H1 (cell line): ENCODE results near the gene DCK.

Source experiments
- EZH2 ChIP-seq: fragments of 200-600 bp; sonication (generic); IDR thresholded peaks from 2 replicates; pipeline ENCODE4 v1.7.1; 2012; ENCODE audit warnings: low read depth, mild to moderate bottlenecking, moderate library complexity, low read length, inconsistent platforms; ENCODE audit not compliant: severe bottlenecking
- GABPA ChIP-seq: IDR thresholded peaks from 2 replicates; pipeline ENCODE4 v1.6.1; 2011; ENCODE audit warnings: mild to moderate bottlenecking, low read length, moderate library complexity, borderline replicate concordance; ENCODE audit not compliant: insufficient read depth
- JUN ChIP-seq: IDR thresholded peaks from 2 replicates; pipeline ENCODE4 v1.6.1; 2011; ENCODE audit warnings: low read depth, mild to moderate bottlenecking, improper control_type of control experiment, low read length
- KDM5A ChIP-seq: fragments of 200-600 bp; IDR thresholded peaks from 2 replicates; pipeline ENCODE4 v1.7.1; 2012; ENCODE audit warnings: mild to moderate bottlenecking, low read length, inconsistent platforms, mixed read lengths
- POLR2A ChIP-seq, 2 experiments: IDR thresholded peaks; 1 replicate in 1 of 2; 2 replicates in 1 of 2; pipeline ENCODE4 v1.6.1; 2011; ENCODE audit warnings: low read depth in 2 of 2, low read length in 2 of 2, mild to moderate bottlenecking in 2 of 2; ENCODE audit errors: control extremely low read depth in 1 of 2
- SIX5 ChIP-seq: IDR thresholded peaks from 2 replicates; pipeline ENCODE4 v1.6.1; 2011; ENCODE audit warnings: mild to moderate bottlenecking, low read depth, low read length
- TAF1 ChIP-seq: IDR thresholded peaks from 2 replicates; pipeline ENCODE4 v1.6.1; 2011; ENCODE audit warnings: mild to moderate bottlenecking, low read depth, low read length
- TF ChIP-seq, protein P1 (sequence below), 3 experiments: IDR thresholded peaks; 1 replicate in 2 of 3; 2 replicates in 1 of 3; pipeline versions ENCODE4 v1.5.1 to v1.6.1; 2011; ENCODE audit warnings: low read length in 3 of 3, mild to moderate bottlenecking in 3 of 3, inconsistent platforms in 2 of 3, low read depth in 1 of 3, moderate library complexity in 1 of 3; ENCODE audit not compliant: insufficient read depth in 1 of 3; ENCODE audit errors: control extremely low read depth in 1 of 3

DNA sequence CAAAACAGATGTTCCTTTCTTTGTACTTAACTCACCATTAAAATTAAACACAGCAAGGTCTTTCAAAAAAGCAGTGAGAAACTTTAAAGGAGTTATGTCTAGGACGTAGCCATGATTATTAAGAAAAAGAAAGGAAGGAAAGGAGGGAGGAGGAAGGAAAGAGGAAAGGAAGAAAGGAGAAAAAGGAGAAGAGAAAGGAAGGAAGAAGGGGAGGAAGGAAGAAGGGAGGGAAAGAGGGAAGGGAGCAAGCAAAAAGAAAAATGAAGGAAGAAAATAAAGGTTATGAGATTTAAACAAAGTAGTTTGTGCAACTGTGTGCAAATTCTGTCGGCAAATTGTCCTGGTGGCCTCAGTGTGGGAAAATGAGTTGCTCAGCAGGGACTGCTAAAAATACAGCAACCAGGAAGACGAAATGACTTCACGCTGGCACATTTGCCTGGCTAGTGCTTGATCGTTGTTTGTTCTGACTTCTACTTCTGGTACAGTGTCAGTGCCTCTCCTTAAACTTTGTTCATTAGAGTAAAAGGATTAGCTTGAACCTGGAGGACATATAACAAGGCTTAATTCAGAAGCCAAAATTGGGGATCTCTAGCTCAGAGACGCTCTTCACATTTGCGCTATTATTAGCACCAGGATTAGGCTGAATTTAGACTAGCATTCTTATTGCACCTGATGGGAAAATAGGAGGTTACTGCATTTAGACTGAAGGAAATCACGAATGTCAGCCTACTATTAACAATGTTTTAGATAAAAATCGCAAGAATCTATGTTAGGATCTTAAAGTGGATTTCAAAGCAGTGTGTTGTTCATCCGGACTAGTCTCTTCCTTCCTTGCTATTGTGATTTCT lies 81.2 kb downstream of the DCK start:
- TF ChIP-seq EZH2, result no peak
- no peak for TF ChIP-seq POLR2A (IDR thresholded peaks at IDR 0.05; ENCODE audit: control extremely low read depth in 1 of 2, low read depth in 2 of 2, low read length in 2 of 2)
- TF ChIP-seq KDM5A, result no peak
- TF ChIP-seq, protein P1, sequence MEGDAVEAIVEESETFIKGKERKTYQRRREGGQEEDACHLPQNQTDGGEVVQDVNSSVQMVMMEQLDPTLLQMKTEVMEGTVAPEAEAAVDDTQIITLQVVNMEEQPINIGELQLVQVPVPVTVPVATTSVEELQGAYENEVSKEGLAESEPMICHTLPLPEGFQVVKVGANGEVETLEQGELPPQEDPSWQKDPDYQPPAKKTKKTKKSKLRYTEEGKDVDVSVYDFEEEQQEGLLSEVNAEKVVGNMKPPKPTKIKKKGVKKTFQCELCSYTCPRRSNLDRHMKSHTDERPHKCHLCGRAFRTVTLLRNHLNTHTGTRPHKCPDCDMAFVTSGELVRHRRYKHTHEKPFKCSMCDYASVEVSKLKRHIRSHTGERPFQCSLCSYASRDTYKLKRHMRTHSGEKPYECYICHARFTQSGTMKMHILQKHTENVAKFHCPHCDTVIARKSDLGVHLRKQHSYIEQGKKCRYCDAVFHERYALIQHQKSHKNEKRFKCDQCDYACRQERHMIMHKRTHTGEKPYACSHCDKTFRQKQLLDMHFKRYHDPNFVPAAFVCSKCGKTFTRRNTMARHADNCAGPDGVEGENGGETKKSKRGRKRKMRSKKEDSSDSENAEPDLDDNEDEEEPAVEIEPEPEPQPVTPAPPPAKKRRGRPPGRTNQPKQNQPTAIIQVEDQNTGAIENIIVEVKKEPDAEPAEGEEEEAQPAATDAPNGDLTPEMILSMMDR (IDR thresholded peaks at IDR 0.05; ENCODE audit: control extremely low read depth in 1 of 3, insufficient read depth in 1 of 3, low read depth in 1 of 3, low read length in 3 of 3), result no peak
- TF ChIP-seq SIX5, result no peak
- no peak for TF ChIP-seq GABPA
- TF ChIP-seq TAF1, result no peak
- no peak for TF ChIP-seq JUN
